Measurements from ENCODE around the gene NKX2-8.

- no peak for TF ChIP-seq FOXA1 (IDR thresholded peaks at IDR 0.05)
- no peak for TF ChIP-seq ELF4 (IDR thresholded peaks at IDR 0.05)
- no peak for TF ChIP-seq FOXK2 (IDR thresholded peaks at IDR 0.05)
- TF ChIP-seq ZNF384 (IDR thresholded peaks at IDR 0.05), result no peak
- TF ChIP-seq SP1 (IDR thresholded peaks at IDR 0.05), result no peak
- TF ChIP-seq PKNOX1 (IDR thresholded peaks at IDR 0.05), result no peak
- TF ChIP-seq TARDBP (IDR thresholded peaks at IDR 0.05), result no peak
- TF ChIP-seq ARNT (IDR thresholded peaks at IDR 0.05), result no peak
- TF ChIP-seq BHLHE40 (IDR thresholded peaks at IDR 0.05; ENCODE audit: borderline replicate concordance), result no peak
- no peak for TF ChIP-seq FOXM1 (IDR thresholded peaks at IDR 0.05; ENCODE audit: borderline replicate concordance)
- TF ChIP-seq SUZ12 (IDR thresholded peaks at IDR 0.05), result no peak
These were observed 23.1 kb upstream of the NKX2-8 start for GRCh38 chr14:36605506-36605857.

Data from HEK293T (cell line).